SK-N-DZ (cell line): ENCODE measurements around the gene GCNT1.
"Not testable (repeated sequence)": the region's sequence is repeated elsewhere in the genome, so short reads cannot be mapped to it uniquely, and the experiment has no call there.

Experiments used
- DNase-seq: peaks from one replicate; pipeline ENCODE4 v3.0.0-alpha.2; 2015; ENCODE audit warnings: low spot score

The GCNT1 gene

GRCh38 chr9:76486151-76486550 lies 27.2 kb downstream of the GCNT1 start:
- DNase-seq: no peak

- DNase-seq: no peak
Measured at GRCh38 chr9:76490249-76490990, 31.4 kb downstream of the GCNT1 start.

- not testable (repeated sequence) for DNase-seq
Measured at GRCh38 chr9:76491056-76491455, 32.1 kb downstream of the GCNT1 start.

GRCh38 chr9:76493496-76493895 lies 34.5 kb downstream of the GCNT1 start:
- not testable (repeated sequence) for DNase-seq

- DNase-seq: no peak
Measured at GRCh38 chr9:76500061-76500460, 41.1 kb downstream of the GCNT1 start.

GRCh38 chr9:76502746-76503145 lies 43.8 kb downstream of the GCNT1 start:
- no peak for DNase-seq

GRCh38 chr9:76510041-76510440 lies 51.1 kb downstream of the GCNT1 start:
- DNase-seq: no peak

- DNase-seq: no peak
Measured at GRCh38 chr9:76510446-76510845, 51.5 kb downstream of the GCNT1 start.

GRCh38 chr9:76512826-76513225 lies 53.8 kb downstream of the GCNT1 start:
- no peak for DNase-seq

GRCh38 chr9:76516350-76516749 lies 57.4 kb downstream of the GCNT1 start:
- DNase-seq: no peak

GRCh38 chr9:76516871-76517270 lies 57.9 kb downstream of the GCNT1 start:
- DNase-seq: no peak

- DNase-seq: no peak
Measured at GRCh38 chr9:76519075-76519835, 60.3 kb downstream of the GCNT1 start.

- DNase-seq: no peak
Measured at GRCh38 chr9:76521244-76521681, 62.3 kb downstream of the GCNT1 start.

GRCh38 chr9:76521906-76522305 lies 62.9 kb downstream of the GCNT1 start:
- no peak for DNase-seq

- DNase-seq: not testable (repeated sequence)
Measured at GRCh38 chr9:76523617-76524200, 64.7 kb downstream of the GCNT1 start.

GRCh38 chr9:76525196-76525595 lies 66.2 kb downstream of the GCNT1 start:
- no peak for DNase-seq

GRCh38 chr9:76526026-76526425 lies 67.0 kb downstream of the GCNT1 start:
- no peak for DNase-seq

GRCh38 chr9:76528056-76528455 lies 69.1 kb downstream of the GCNT1 start:
- DNase-seq: no peak

- DNase-seq: no peak
Measured at GRCh38 chr9:76528642-76529190, 69.7 kb downstream of the GCNT1 start.

GRCh38 chr9:76529653-76530052 lies 70.7 kb downstream of the GCNT1 start:
- DNase-seq: no peak

GRCh38 chr9:76530458-76531110 lies 71.6 kb downstream of the GCNT1 start:
- no peak for DNase-seq
